Peyer's patch (tissue), 4 donors: ENCODE results near the gene RPL38.

ENCODE experiments used
- POLR2A ChIP-seq, 2 donors: fragments of 450-650 bp; IDR thresholded peaks; one replicate each; pipeline ENCODE4 v1.5.1; 2017; ENCODE audit warnings: antibody characterized with exemption in 2 of 2, mild to moderate bottlenecking in 2 of 2, moderate library complexity in 2 of 2
- TF ChIP-seq, protein P1 (sequence below), 6 experiments: fragments of 450-650 bp in 4 of 6; fragments of 200-600 bp in 2 of 6; sonication (generic) in 1 of 6; IDR thresholded peaks; one replicate each; pipeline ENCODE4 v1.5.1; 2017 to 2019; ENCODE audit warnings: antibody characterized with exemption in 6 of 6, mild to moderate bottlenecking in 3 of 6, moderate library complexity in 1 of 6

DNA sequence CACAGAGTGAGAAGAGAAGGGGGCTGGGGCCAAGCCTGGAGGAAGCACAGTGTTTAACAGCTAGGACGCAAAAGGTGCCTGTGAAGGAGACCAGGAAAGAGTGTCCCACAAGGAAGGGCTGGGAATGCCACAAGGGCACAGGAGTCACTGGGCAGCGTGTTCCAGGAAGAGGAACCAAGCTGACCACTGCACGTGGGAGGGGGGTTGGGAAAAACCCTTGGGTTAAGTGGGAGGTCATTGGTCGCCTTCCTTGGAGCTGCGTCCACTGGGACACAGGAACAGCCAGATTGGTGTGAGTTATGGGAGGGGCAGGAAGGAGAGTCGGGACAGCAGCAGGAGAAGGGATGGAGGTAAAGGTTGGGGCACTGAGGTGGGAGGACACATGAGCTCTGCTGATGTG, 22.8 kb downstream of the RPL38 start:
- TF ChIP-seq, protein P1, sequence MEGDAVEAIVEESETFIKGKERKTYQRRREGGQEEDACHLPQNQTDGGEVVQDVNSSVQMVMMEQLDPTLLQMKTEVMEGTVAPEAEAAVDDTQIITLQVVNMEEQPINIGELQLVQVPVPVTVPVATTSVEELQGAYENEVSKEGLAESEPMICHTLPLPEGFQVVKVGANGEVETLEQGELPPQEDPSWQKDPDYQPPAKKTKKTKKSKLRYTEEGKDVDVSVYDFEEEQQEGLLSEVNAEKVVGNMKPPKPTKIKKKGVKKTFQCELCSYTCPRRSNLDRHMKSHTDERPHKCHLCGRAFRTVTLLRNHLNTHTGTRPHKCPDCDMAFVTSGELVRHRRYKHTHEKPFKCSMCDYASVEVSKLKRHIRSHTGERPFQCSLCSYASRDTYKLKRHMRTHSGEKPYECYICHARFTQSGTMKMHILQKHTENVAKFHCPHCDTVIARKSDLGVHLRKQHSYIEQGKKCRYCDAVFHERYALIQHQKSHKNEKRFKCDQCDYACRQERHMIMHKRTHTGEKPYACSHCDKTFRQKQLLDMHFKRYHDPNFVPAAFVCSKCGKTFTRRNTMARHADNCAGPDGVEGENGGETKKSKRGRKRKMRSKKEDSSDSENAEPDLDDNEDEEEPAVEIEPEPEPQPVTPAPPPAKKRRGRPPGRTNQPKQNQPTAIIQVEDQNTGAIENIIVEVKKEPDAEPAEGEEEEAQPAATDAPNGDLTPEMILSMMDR (IDR thresholded peaks at IDR 0.05), result no peak
- TF ChIP-seq POLR2A (IDR thresholded peaks at IDR 0.05), result no peak
